Thoracic aorta (tissue), 2 donors: ENCODE measurements around the gene KIF23. TPM values are rescaled to one million over a fixed set of nuclear protein-coding genes. Genes with fewer than 3 reads are reported as not detected.

Experiments
- ATAC-seq: fragments of 150-250 bp; one replicate; pipeline ENCODE4 v1.8.0; 2017; ENCODE audit warnings: low read depth; ENCODE audit not compliant: insufficient number of reproducible peaks, low FRiP score
- DNase-seq: peaks from one replicate; pipeline ENCODE4 v3.0.0-alpha.2; 2020; ENCODE audit warnings: low spot score
- H3K27ac ChIP-seq, 2 donors: fragments of 200-600 bp; sonication (generic); 1 replicate in 1 of 2; 2 replicates in 1 of 2; pipeline ENCODE4 v1.5.1; 2016; ENCODE audit warnings: mild to moderate bottlenecking in 2 of 2, moderate library complexity in 2 of 2
- H3K27me3 ChIP-seq: fragments of 200-600 bp; sonication (generic); replicated peaks from 2 replicates; pipeline ENCODE4 v1.6.0; 2016; ENCODE audit warnings: mild to moderate bottlenecking; ENCODE audit not compliant: insufficient read depth
- H3K36me3 ChIP-seq: fragments of 200-600 bp; sonication (generic); one replicate; pipeline ENCODE4 v1.5.1; 2016
- H3K4me1 ChIP-seq, 2 donors: fragments of 200-600 bp; sonication (generic); 1 replicate in 1 of 2; 2 replicates in 1 of 2; pipeline versions ENCODE4 v1.5.1 to v1.6.0; 2016; ENCODE audit warnings: low read depth in 2 of 2, mild to moderate bottlenecking in 1 of 2; ENCODE audit not compliant: control insufficient read depth in 1 of 2
- H3K4me3 ChIP-seq: fragments of 200-600 bp; sonication (generic); 2 replicates; pipeline ENCODE4 v1.5.1; 2016; ENCODE audit warnings: mild to moderate bottlenecking
- H3K9me3 ChIP-seq: fragments of 200-600 bp; sonication (generic); 2 replicates; pipeline ENCODE4 v1.5.1; 2016
- total RNA-seq, 2 donors: library from RNA; depleted of rRNA; stranded (reverse); fragments of >200 nt; gene quantifications; one replicate each; pipeline versions ENCODE4 v1.1.0 to v1.2.3, GENCODE V29; 2016
- TF ChIP-seq, protein P1 (sequence below): fragments of 200-600 bp; sonication (generic); IDR thresholded peaks from one replicate; pipeline ENCODE4 v1.5.1; 2019; ENCODE audit warnings: antibody characterized with exemption

The KIF23 gene
- total RNA-seq, 2 donors from 2014 or later: 9.8 to 20.6 TPM

- TF ChIP-seq, protein P1, sequence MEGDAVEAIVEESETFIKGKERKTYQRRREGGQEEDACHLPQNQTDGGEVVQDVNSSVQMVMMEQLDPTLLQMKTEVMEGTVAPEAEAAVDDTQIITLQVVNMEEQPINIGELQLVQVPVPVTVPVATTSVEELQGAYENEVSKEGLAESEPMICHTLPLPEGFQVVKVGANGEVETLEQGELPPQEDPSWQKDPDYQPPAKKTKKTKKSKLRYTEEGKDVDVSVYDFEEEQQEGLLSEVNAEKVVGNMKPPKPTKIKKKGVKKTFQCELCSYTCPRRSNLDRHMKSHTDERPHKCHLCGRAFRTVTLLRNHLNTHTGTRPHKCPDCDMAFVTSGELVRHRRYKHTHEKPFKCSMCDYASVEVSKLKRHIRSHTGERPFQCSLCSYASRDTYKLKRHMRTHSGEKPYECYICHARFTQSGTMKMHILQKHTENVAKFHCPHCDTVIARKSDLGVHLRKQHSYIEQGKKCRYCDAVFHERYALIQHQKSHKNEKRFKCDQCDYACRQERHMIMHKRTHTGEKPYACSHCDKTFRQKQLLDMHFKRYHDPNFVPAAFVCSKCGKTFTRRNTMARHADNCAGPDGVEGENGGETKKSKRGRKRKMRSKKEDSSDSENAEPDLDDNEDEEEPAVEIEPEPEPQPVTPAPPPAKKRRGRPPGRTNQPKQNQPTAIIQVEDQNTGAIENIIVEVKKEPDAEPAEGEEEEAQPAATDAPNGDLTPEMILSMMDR: peak; percentile 88
Measured at GRCh38 chr15:69475769-69476358, 61.7 kb downstream of the KIF23 start.

DNA sequence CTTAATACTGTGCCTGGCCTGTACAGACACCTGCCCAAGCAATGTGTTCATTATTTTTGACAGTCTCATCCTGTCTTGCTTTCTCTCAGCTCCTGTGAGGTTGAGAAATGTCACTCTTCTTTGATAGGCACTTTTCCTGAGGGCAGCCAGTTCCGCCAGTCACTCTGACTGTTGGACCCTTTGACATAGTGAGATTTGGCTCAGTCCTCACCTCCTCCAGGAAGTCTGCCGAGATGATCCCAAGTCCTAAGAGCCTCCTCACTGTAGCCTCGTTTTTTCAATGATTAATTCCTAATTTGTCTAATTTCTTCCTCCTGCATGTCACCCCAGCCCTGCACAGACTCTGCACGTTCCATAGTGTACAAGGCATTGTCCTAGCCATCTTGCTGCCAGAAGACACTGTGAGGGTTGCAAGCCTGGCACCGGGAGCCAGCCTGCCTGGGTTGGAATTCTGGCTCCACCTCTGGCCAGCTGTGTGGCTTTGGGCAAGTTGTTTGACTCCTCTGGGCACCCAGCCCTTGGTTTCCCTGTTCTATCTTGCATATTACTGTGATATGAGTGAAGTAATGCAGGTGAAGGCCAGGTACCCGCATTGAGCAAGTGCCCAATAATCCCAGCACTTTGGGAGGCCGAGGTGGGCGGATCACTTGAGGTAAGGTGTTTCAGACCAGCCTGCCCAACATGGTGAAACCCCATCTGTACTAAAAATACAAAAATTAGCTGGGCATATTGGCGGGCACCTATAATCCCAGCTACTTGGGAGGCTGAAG, 62.7 kb downstream of the KIF23 start:
- Histone ChIP-seq H3K9me3 (no peaks in the 10 kb centered on the region), H3K4me1 (no peaks in the 10 kb centered on the region), H3K27ac (no peak overlapping the region), H3K4me3 (no peak overlapping the region), H3K36me3 (no peaks in the 10 kb centered on the region), H3K27me3 (no peaks in the 10 kb centered on the region)
- ATAC-seq (no peak), DNase-seq (no peak)
- TF ChIP-seq, protein P1: no peak

More at GRCh38 chr15:69475769-69476358, 61.7 kb downstream of the KIF23 start:
- DNase-seq: peak; percentile 25
- Histone ChIP-seq H3K4me1 (no peaks in the 10 kb centered on the region), H3K9me3 (no peaks in the 10 kb centered on the region), H3K4me3 (no peak overlapping the region), H3K27ac (no peak overlapping the region), H3K36me3 (no peaks in the 10 kb centered on the region), H3K27me3 (no peaks in the 10 kb centered on the region)
- ATAC-seq: peak; percentile 67

GRCh38 chr15:69478259-69478781, 64.2 kb downstream of the KIF23 start:
- Histone ChIP-seq H3K27me3 (no peaks in the 10 kb centered on the region), H3K36me3 (no peaks in the 10 kb centered on the region), H3K4me1 (no peaks in the 10 kb centered on the region), H3K27ac (no peak overlapping the region), H3K4me3 (no peak overlapping the region), H3K9me3 (no peaks in the 10 kb centered on the region)
- no peak for DNase-seq
- TF ChIP-seq, protein P1: peak; percentile 74
- ATAC-seq: no peak

GRCh38 chr15:69479081-69479480, 64.9 kb downstream of the KIF23 start:
- H3K4me3 ChIP-seq: no peak overlapping the region
- ATAC-seq (no peak), DNase-seq (no peak)
- H3K9me3 ChIP-seq: no peaks in the 10 kb centered on the region
- no peaks in the 10 kb centered on the region for H3K36me3 ChIP-seq
- no peak overlapping the region for H3K27ac ChIP-seq
- TF ChIP-seq, protein P1: no peak
- no peaks in the 10 kb centered on the region for H3K27me3 ChIP-seq
- H3K4me1 ChIP-seq: no peaks in the 10 kb centered on the region

GRCh38 chr15:69479971-69480370, 65.8 kb downstream of the KIF23 start:
- Histone ChIP-seq H3K9me3 (no peaks in the 10 kb centered on the region), H3K27ac (no peak overlapping the region), H3K4me3 (no peak overlapping the region), H3K36me3 (no peaks in the 10 kb centered on the region), H3K4me1 (no peaks in the 10 kb centered on the region), H3K27me3 (no peaks in the 10 kb centered on the region)
- TF ChIP-seq, protein P1: no peak
- no peak for ATAC-seq
- DNase-seq: no peak
